Transverse colon (tissue), 4 donors: ENCODE results near the gene SLC26A4.

Source experiments
- EP300 ChIP-seq: sonication (generic); formaldehyde crosslinking; IDR thresholded peaks from one replicate; pipeline ENCODE4 v1.6.1; 2017; ENCODE audit warnings: antibody characterized with exemption, low read depth
- POLR2A ChIP-seq: fragments of 450-650 bp; IDR thresholded peaks from one replicate; pipeline ENCODE4 v1.6.1; 2016; ENCODE audit warnings: antibody characterized with exemption, mild to moderate bottlenecking, moderate library complexity
- POLR2AphosphoS5 ChIP-seq, 3 donors: sonication (generic); formaldehyde crosslinking; IDR thresholded peaks; one replicate each; pipeline ENCODE4 v1.6.1; 2016; ENCODE audit warnings: antibody characterized with exemption in 3 of 3
- TF ChIP-seq, protein P1 (sequence below), 5 experiments: fragments of 200-600 bp in 3 of 5; fragments of 450-650 bp in 2 of 5; sonication (generic) in 3 of 5; IDR thresholded peaks; 1 replicate in 2 of 5; 2 replicates in 3 of 5; pipeline ENCODE4 v1.5.1; 2016 to 2017; ENCODE audit warnings: antibody characterized with exemption in 5 of 5, inconsistent platforms in 3 of 5, mild to moderate bottlenecking in 2 of 5, moderate library complexity in 1 of 5

DNA sequence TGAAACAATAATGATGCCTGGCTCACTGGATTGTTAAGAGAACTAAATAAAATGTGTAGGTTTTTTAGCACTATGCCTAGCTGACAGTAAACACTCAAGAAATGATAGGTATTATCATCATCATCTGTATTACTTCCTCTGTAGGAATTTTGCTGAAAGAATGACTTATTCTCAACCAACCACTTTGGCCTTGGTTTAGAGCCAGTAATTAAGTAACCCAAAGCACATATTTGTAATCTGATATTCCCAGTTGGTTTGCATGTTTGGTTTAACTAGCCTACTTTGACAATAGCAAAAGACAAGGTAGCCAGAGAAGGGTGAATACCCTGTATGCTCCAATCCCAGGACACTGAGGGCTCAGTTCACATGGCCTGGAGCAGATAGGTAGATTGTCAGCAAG lies 46.2 kb upstream of the SLC26A4 start:
- TF ChIP-seq POLR2A (no peak), POLR2AphosphoS5 (IDR thresholded peaks at IDR 0.05) (no peak), EP300 (no peak)
- TF ChIP-seq, protein P1, sequence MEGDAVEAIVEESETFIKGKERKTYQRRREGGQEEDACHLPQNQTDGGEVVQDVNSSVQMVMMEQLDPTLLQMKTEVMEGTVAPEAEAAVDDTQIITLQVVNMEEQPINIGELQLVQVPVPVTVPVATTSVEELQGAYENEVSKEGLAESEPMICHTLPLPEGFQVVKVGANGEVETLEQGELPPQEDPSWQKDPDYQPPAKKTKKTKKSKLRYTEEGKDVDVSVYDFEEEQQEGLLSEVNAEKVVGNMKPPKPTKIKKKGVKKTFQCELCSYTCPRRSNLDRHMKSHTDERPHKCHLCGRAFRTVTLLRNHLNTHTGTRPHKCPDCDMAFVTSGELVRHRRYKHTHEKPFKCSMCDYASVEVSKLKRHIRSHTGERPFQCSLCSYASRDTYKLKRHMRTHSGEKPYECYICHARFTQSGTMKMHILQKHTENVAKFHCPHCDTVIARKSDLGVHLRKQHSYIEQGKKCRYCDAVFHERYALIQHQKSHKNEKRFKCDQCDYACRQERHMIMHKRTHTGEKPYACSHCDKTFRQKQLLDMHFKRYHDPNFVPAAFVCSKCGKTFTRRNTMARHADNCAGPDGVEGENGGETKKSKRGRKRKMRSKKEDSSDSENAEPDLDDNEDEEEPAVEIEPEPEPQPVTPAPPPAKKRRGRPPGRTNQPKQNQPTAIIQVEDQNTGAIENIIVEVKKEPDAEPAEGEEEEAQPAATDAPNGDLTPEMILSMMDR (IDR thresholded peaks at IDR 0.05) = no peak
